ENCODE measurements around the gene ZNF184. TPM values are rescaled to one million over a fixed set of nuclear protein-coding genes. Genes with fewer than 3 reads are reported as not detected.
A peak's percentile ranks its signal among the peaks of the same experiment; 100 is the strongest.

ZNF184 gene
- total and polyA plus RNA-seq, 10 of the 15 experiments (the other 5 are each of a cell fraction or from before 2014, with no cell fraction given), result 4.1 to 15.1 (median 8.3) TPM

GRCh38 chr6:27478706-27479318, 5.9 kb upstream of the ZNF184 start (continued):
- TF ChIP-seq MAX (IDR thresholded peaks at IDR 0.05; ENCODE audit: low read depth, low read length) (no peak), ASH2L (IDR thresholded peaks at IDR 0.05; ENCODE audit: borderline replicate concordance, low read depth) (peak; percentile 83; the same call in 1 of the 2 replicates), SMAD5 (IDR thresholded peaks at IDR 0.05; ENCODE audit: low read depth) (no peak), NR2C2 (IDR thresholded peaks at IDR 0.05; ENCODE audit: borderline replicate concordance, control insufficient read depth, insufficient read length, low read depth) (no peak), EP300 (IDR thresholded peaks at IDR 0.05; ENCODE audit: borderline replicate concordance in 1 of 2, control insufficient read depth in 1 of 2, low read depth in 2 of 2, low read length in 2 of 2) (peak in 1 of 2 experiments; percentile 66; a peak in 1 of 4 replicates), POLR2AphosphoS5 (IDR thresholded peaks at IDR 0.05; ENCODE audit: low read length) (no peak), IRF5 (IDR thresholded peaks at IDR 0.05; ENCODE audit: borderline replicate concordance) (no peak), SREBF1 (IDR thresholded peaks at IDR 0.05; ENCODE audit: low read length) (no peak), YY1 (IDR thresholded peaks at IDR 0.05; ENCODE audit: low read depth, low read length) (peak; percentile 73), CTCF (IDR thresholded peaks at IDR 0.05 in 2 of 3, conservative IDR thresholded peaks at IDR 0.05 in 1 of 3; ENCODE audit: control insufficient read depth in 2 of 3, extremely low read depth in 1 of 3, insufficient read depth in 1 of 3, low read depth in 3 of 3, low read length in 3 of 3) (no peak), NR2F1 (conservative IDR thresholded peaks at IDR 0.05) (no peak), ZNF384 (IDR thresholded peaks at IDR 0.05; ENCODE audit: borderline replicate concordance, low read depth, low read length) (no peak), MEF2B (IDR thresholded peaks at IDR 0.05; ENCODE audit: partially characterized antibody, poor library complexity, severe bottlenecking) (peak; percentile 23), NRF1 (conservative IDR thresholded peaks at IDR 0.05; ENCODE audit: low read depth, low read length) (no peak), SMARCA5 (IDR thresholded peaks at IDR 0.05) (peak; percentile 91; the same call in 1 of the 2 replicates), ESRRA (IDR thresholded peaks at IDR 0.05; ENCODE audit: low read length) (no peak), E2F8 (IDR thresholded peaks at IDR 0.05; ENCODE audit: low read depth, partially characterized antibody) (no peak), EED (IDR thresholded peaks at IDR 0.05; ENCODE audit: low read depth) (no peak), SP1 (IDR thresholded peaks at IDR 0.05; ENCODE audit: low read depth, low read length) (no peak), MLLT1 (IDR thresholded peaks at IDR 0.05) (0 out of 2 replicates have a peak, but pooled peaks have one; percentile 20), SRF (IDR thresholded peaks at IDR 0.05; ENCODE audit: low read depth in 2 of 2, low read length in 2 of 2) (no peak), MYB (IDR thresholded peaks at IDR 0.05; ENCODE audit: borderline replicate concordance, low read depth, low read length) (no peak), ZNF274 (IDR thresholded peaks at IDR 0.05; ENCODE audit: insufficient read depth, insufficient read length) (no peak)

Data from GM12878 (cell line).